Fibroblast of mammary gland (primary cell): Measurements from ENCODE around the gene LIG3.
"Not testable (repeated sequence)": the region's sequence is repeated elsewhere in the genome, so short reads cannot be mapped to it uniquely, and the experiment has no call there.

ENCODE experiments used
- DNase-seq: peaks from one replicate; pipeline ENCODE4 v3.0.0-alpha.2; 2010; ENCODE audit warnings: low read depth
- H3K4me3 ChIP-seq: 2 replicates; pipeline ENCODE4 v1.5.1; 2011; ENCODE audit warnings: low read depth, mild to moderate bottlenecking, low read length, moderate library complexity; ENCODE audit not compliant: control insufficient read depth
- TF ChIP-seq, protein P1 (sequence below): conservative IDR thresholded peaks from 2 replicates; pipeline ENCODE4 v1.5.1; 2011; ENCODE audit warnings: low read depth, low read length, inconsistent platforms; ENCODE audit not compliant: control insufficient read depth, insufficient read depth

The LIG3 gene

GRCh38 chr17:34999456-34999855 lies 19.1 kb downstream of the LIG3 start:
- no peak overlapping the region for H3K4me3 ChIP-seq
- DNase-seq = no peak
- TF ChIP-seq, protein P1, sequence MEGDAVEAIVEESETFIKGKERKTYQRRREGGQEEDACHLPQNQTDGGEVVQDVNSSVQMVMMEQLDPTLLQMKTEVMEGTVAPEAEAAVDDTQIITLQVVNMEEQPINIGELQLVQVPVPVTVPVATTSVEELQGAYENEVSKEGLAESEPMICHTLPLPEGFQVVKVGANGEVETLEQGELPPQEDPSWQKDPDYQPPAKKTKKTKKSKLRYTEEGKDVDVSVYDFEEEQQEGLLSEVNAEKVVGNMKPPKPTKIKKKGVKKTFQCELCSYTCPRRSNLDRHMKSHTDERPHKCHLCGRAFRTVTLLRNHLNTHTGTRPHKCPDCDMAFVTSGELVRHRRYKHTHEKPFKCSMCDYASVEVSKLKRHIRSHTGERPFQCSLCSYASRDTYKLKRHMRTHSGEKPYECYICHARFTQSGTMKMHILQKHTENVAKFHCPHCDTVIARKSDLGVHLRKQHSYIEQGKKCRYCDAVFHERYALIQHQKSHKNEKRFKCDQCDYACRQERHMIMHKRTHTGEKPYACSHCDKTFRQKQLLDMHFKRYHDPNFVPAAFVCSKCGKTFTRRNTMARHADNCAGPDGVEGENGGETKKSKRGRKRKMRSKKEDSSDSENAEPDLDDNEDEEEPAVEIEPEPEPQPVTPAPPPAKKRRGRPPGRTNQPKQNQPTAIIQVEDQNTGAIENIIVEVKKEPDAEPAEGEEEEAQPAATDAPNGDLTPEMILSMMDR = no peak

DNA sequence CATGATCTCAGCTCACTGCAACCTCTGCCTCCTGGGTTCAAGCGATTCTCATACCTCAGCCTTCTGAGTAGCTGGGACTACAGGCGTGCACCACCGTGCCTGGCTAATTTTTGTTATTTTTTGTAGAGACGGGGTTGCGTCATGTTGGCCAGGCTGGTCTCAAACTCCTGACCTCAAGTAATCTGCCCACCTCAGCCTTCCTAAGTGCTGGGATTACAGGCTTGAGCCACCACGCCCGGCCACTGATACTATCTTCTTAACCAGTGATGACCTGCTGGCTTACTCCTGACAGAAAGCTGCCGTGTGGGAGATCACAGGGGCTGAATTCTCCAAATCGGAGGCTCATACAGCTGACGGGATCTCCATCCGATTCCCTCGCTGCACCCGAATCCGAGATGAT lies 20.7 kb downstream of the LIG3 start:
- H3K4me3 ChIP-seq, DNase-seq: not testable (repeated sequence)

- TF ChIP-seq, protein P1 = no peak
- H3K4me3 ChIP-seq = no peak overlapping the region
- peak; percentile 29 for DNase-seq
Measured at GRCh38 chr17:35001549-35001948, 21.2 kb downstream of the LIG3 start.

DNA sequence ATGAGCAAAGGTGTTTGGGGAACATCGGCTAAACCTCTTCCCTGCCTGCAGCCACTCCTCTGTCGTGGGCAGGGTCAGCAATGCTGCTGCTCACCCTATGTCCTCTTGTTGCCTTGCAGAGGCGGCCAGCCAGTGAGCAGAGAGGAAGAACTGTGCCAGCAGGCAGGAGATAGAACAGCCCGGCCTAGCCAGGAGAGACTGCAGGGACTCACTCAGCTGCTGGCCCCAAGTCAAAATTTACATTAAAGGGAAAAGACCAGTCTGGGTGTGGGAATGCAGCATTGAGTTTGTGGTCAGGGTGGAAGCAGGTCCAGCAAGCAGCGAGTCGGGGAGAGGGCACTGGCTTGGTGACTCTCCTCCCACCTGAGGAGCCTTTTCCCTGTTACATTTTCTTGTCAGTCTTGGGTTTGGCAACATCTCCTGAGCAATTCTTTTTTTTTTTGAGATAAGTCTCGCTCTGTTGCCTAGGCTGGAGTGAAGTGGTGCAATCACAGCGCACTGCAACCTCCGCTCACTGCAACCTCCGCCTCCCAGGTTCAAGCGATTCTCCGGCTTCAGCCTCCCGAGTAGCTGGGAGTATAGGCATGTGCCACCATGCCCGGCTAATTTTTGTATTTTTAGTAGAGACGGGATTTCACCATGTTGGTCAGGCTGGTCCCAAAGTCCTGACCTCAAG lies 22.7 kb downstream of the LIG3 start:
- peak; percentile 37 for DNase-seq
- H3K4me3 ChIP-seq = no peak overlapping the region
- TF ChIP-seq, protein P1 = no peak

DNA sequence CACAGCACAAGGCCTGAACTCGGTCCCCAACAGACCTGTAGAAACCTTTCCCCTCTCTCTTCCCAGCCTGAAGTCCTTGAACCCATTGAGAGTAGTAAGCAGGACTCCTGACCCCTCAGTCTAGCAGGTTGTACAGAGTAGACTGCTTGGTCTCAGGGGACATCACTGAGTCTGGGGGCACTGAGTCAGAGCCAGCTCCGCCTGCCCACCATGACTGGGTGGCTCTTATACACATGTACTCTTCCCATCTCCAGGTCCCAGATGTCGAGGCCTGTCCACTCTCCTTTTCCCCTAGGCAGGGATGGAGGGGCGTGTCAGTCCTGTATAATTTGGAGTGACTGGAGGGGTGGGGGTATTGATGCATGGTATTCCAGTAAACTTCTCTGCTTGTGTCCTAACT lies 23.5 kb downstream of the LIG3 start:
- TF ChIP-seq, protein P1 = no peak
- DNase-seq = no peak
- no peak overlapping the region for H3K4me3 ChIP-seq

GRCh38 chr17:35006345-35006744 lies 26.0 kb downstream of the LIG3 start:
- no peak overlapping the region for H3K4me3 ChIP-seq
- DNase-seq = no peak
- TF ChIP-seq, protein P1 = no peak

- TF ChIP-seq, protein P1 = no peak
- no peak overlapping the region for H3K4me3 ChIP-seq
- no peak for DNase-seq
Measured at GRCh38 chr17:35006961-35007360, 26.6 kb downstream of the LIG3 start.
